K562 (cell line): ENCODE data around the gene GALR3. TPM values are rescaled to one million over a fixed set of nuclear protein-coding genes. Genes with fewer than 3 reads are reported as not detected.

Source experiments
- ATAC-seq: fragments of 200-7000 bp; cut with Tn5 transposase; 3 replicates; pipeline ENCODE4 v1.9.1; 2020; ENCODE audit warnings: moderate library complexity
- BruUV-seq: library from RNA; stranded (reverse); fragments of 400-500 nt; replicated peaks from 2 replicates; lab custom pipeline; 2021; lab: Mats Ljungman, UMichigan
- CTCF ChIA-PET: fragments of 300-600 bp; formaldehyde crosslinking; extraction: SDS; loops from one replicate; lab custom pipeline; 2021; ENCODE audit warnings: low intra/inter-chr PET ratio; lab: Yijun Ruan, JAX
- POLR2A ChIA-PET: fragments of 300-600, 350-650 bp; sonication (Branson Sonifier 250); formaldehyde crosslinking; extraction: SDS; loops from one replicate; lab custom pipeline; 2021; ENCODE audit warnings: antibody characterized with exemption, inconsistent platforms; lab: Yijun Ruan, JAX
- DNase-seq, 4 experiments: peaks; one replicate each; pipeline versions ENCODE4 v3.0.0 to v3.0.0-alpha.2; 2011 to 2018; ENCODE audit warnings: low spot score in 3 of 4, mixed read lengths in 3 of 4; ENCODE audit errors: extremely low read depth in 1 of 4
- FAIRE-seq: peaks from 2 replicates; lab custom pipeline; 2011; peaks lifted over from hg19 to GRCh38; lab: Jason Lieb, UNC
- H2AFZ ChIP-seq: 2 replicates; pipeline ENCODE4 v1.6.0; 2011; ENCODE audit warnings: low read depth, low read length, control low read depth, inconsistent platforms
- H3K27ac ChIP-seq: fragments of 200-600 bp; 3 replicates; pipeline ENCODE4 v1.8.0; 2011; ENCODE audit warnings: low read depth, mild to moderate bottlenecking, control low read depth, inconsistent platforms, low read length, moderate library complexity, mixed read lengths; ENCODE audit errors: extremely low read depth
- H3K27me3 ChIP-seq, 2 experiments: fragments of 300-600 bp in 1 of 2; 2 replicates in 1 of 2; 3 replicates in 1 of 2; pipeline versions ENCODE4 v1.6.0 to v1.8.0; 2011; ENCODE audit warnings: inconsistent platforms in 2 of 2, low read length in 2 of 2, mild to moderate bottlenecking in 1 of 2, mixed read lengths in 1 of 2, moderate library complexity in 1 of 2; ENCODE audit not compliant: control insufficient read depth in 2 of 2, insufficient read depth in 2 of 2
- H3K36me3 ChIP-seq: fragments of 300-600 bp; 3 replicates; pipeline ENCODE4 v1.8.0; 2011; ENCODE audit warnings: mild to moderate bottlenecking, low read length, inconsistent platforms; ENCODE audit not compliant: control insufficient read depth, insufficient read depth
- H3K4me1 ChIP-seq, 2 experiments: fragments of 200-600 bp in 1 of 2; replicated peaks in 1 of 2; 2 replicates in 1 of 2; 3 replicates in 1 of 2; pipeline versions ENCODE4 v1.5.1 to v1.8.0; 2011; ENCODE audit warnings: inconsistent platforms in 2 of 2, low read length in 2 of 2, mild to moderate bottlenecking in 1 of 2, mixed read lengths in 1 of 2, moderate library complexity in 1 of 2; ENCODE audit not compliant: control insufficient read depth in 2 of 2, insufficient read depth in 2 of 2
- H3K4me2 ChIP-seq: 2 replicates; pipeline ENCODE4 v1.6.1; 2011; ENCODE audit warnings: low read length, control low read depth, inconsistent platforms, mixed read lengths; ENCODE audit not compliant: insufficient read depth
- H3K4me3 ChIP-seq: fragments of 200-600 bp; sonication (generic), shearing (Covaris generic); 2 replicates; pipeline ENCODE4 v1.5.1; 2016; ENCODE audit warnings: control low read depth, inconsistent platforms
- H3K79me2 ChIP-seq: fragments of 200-600 bp; 3 replicates; pipeline ENCODE4 v1.8.0; 2011; ENCODE audit warnings: low read length, inconsistent platforms; ENCODE audit not compliant: control insufficient read depth, insufficient read depth
- H3K9ac ChIP-seq, 2 experiments: 2 replicates each; pipeline versions ENCODE4 v1.6.0 to v1.6.1; 2011; ENCODE audit warnings: low read depth in 2 of 2, low read length in 2 of 2, control low read depth in 1 of 2, inconsistent platforms in 1 of 2, mild to moderate bottlenecking in 1 of 2, mixed read lengths in 1 of 2; ENCODE audit not compliant: insufficient read depth in 1 of 2
- H3K9me1 ChIP-seq: one replicate; pipeline ENCODE4 v1.6.0; 2011; ENCODE audit warnings: inconsistent platforms, mild to moderate bottlenecking, low read length, moderate library complexity; ENCODE audit not compliant: control insufficient read depth, insufficient read depth
- H3K9me3 ChIP-seq: replicated peaks from 2 replicates; pipeline ENCODE4 v1.5.1; 2011; ENCODE audit warnings: low read depth, low read length, inconsistent platforms; ENCODE audit not compliant: control insufficient read depth, insufficient read depth
- H4K20me1 ChIP-seq: replicated peaks from 2 replicates; pipeline ENCODE4 v1.6.1; 2011; ENCODE audit warnings: low read length, inconsistent platforms, mixed read lengths; ENCODE audit not compliant: control insufficient read depth, insufficient read depth
- BRF1 ChIP-seq: IDR thresholded peaks from 3 replicates; pipeline ENCODE4 v1.6.1; 2011; ENCODE audit warnings: borderline replicate concordance, mild to moderate bottlenecking; ENCODE audit not compliant: insufficient read length; ENCODE audit errors: extremely low read depth
- CBX1 ChIP-seq: sonication (generic); IDR thresholded peaks from 2 replicates; pipeline ENCODE4 v1.6.1; 2016; ENCODE audit warnings: antibody characterized with exemption, low read depth, mild to moderate bottlenecking
- CHD2 ChIP-seq: IDR thresholded peaks from 2 replicates; pipeline ENCODE4 v1.6.1; 2011; ENCODE audit warnings: low read depth, low read length
- DDX20 ChIP-seq: fragments of 450-650 bp; IDR thresholded peaks from 2 replicates; pipeline ENCODE4 v1.6.1; 2016; ENCODE audit warnings: missing genetic modification characterization, low read depth, mild to moderate bottlenecking, missing compliant biosample characterization, moderate library complexity
- FOXP1 ChIP-seq: sonication (generic); formaldehyde crosslinking; IDR thresholded peaks from 2 replicates; pipeline ENCODE4 v1.8.0; 2022; ENCODE audit warnings: mild to moderate bottlenecking, missing genetic modification reagents
- KLF13 ChIP-seq: fragments of 450-650 bp; IDR thresholded peaks from 2 replicates; pipeline ENCODE4 v1.6.1; 2016; ENCODE audit warnings: missing genetic modification characterization, low read depth, mild to moderate bottlenecking, missing compliant biosample characterization, moderate library complexity, borderline replicate concordance
- NR1H2 ChIP-seq: sonication (generic); formaldehyde crosslinking; IDR thresholded peaks from 2 replicates; pipeline ENCODE4 v1.4.0; 2020; ENCODE audit warnings: mild to moderate bottlenecking, missing genetic modification reagents
- RAD21 ChIP-seq, 2 experiments: fragments of 250-450 bp in 1 of 2; fragments of 450-650 bp in 1 of 2; sonication (Bioruptor Pico) in 1 of 2; formaldehyde crosslinking in 1 of 2; IDR thresholded peaks in 1 of 2; conservative IDR thresholded peaks in 1 of 2; 2 replicates each; pipeline versions ENCODE4 v1.4.0 to v1.8.0; 2020 to 2022; ENCODE audit warnings: mild to moderate bottlenecking in 2 of 2, moderate library complexity in 1 of 2
- SMAD2 ChIP-seq: fragments of 150-350 bp; IDR thresholded peaks from 2 replicates; pipeline ENCODE4 v1.6.1; 2014; ENCODE audit warnings: low read depth, mild to moderate bottlenecking, low read length
- SUPT5H ChIP-seq: fragments of 450-650 bp; IDR thresholded peaks from 2 replicates; pipeline ENCODE4 v1.6.1; 2016
- ZFP1 ChIP-seq: fragments of 450-650 bp; formaldehyde crosslinking; IDR thresholded peaks from 2 replicates; pipeline ENCODE4 v1.4.0; 2020; ENCODE audit warnings: mild to moderate bottlenecking, mixed read lengths
- ZFP30 ChIP-seq: fragments of 250-450 bp; sonication (Bioruptor Pico); IDR thresholded peaks from 2 replicates; pipeline ENCODE4 v1.8.0; 2022; ENCODE audit warnings: moderate library complexity, mild to moderate bottlenecking, inconsistent platforms, borderline replicate concordance
- ZNF277 ChIP-seq: fragments of 250-450 bp; sonication (Bioruptor Pico); IDR thresholded peaks from 2 replicates; pipeline ENCODE4 v1.8.0; 2022; ENCODE audit warnings: inconsistent platforms, mild to moderate bottlenecking, moderate library complexity, borderline replicate concordance
- ZNF717 ChIP-seq: fragments of 250-450 bp; sonication (Bioruptor Pico); IDR thresholded peaks from 2 replicates; pipeline ENCODE4 v1.5.0; 2021
- ZNF764 ChIP-seq: fragments of 250-450 bp; sonication (Bioruptor Pico); IDR thresholded peaks from 2 replicates; pipeline ENCODE4 v1.4.0; 2020; ENCODE audit warnings: low read depth, mild to moderate bottlenecking, moderate library complexity
- ZNF830 ChIP-seq: fragments of 250-450 bp; sonication (Bioruptor Pico); IDR thresholded peaks from 2 replicates; pipeline ENCODE4 v1.5.0; 2021; ENCODE audit warnings: mild to moderate bottlenecking
- WGBS: fragments of 100-300 bp; shearing (Covaris generic); methylation state at CpG from one replicate; pipeline ENCODE4 v1.1.6; 2016; ENCODE audit warnings: low coverage, mixed read lengths; ENCODE audit not compliant: insufficient coverage; ENCODE audit errors: missing lambda C conversion rate; 5-methylcytosine and 5-hydroxymethylcytosine counted together
- in situ Hi-C: fragments of 300-500 bp; cut with MboI; formaldehyde crosslinking; loops from 4 replicates; pipeline ENCODE4 v1.15.0; 2018; ENCODE audit warnings: inconsistent platforms, mixed read lengths
- intact Hi-C: fragments of 100-400 bp; cut with micrococcal nuclease; formaldehyde crosslinking; loops from 2 replicates; pipeline ENCODE4 v1.14.2; 2022
- polyA plus RNA-seq, 8 experiments: library from polyadenylated mRNA; depleted of rRNA in 4 of 8; stranded (reverse) in 5 of 8; unstranded in 3 of 8; fragments of >200 nt; fragmentation: Nextera tagmentation in 2 of 8; fragmentation: Illumina TruSeq in 1 of 8; extraction: Ambion mirVana in 2 of 8; extraction: Trizol in 1 of 8; gene quantifications; 2 replicates each; pipeline versions ENCODE4 v1.2.1 to v1.2.3, GENCODE V29; 2011 to 2014; ENCODE audit warnings: inconsistent platforms in 1 of 8, missing spikeins in 1 of 8
- total RNA-seq, 7 experiments: library from RNA; depleted of rRNA in 6 of 7; stranded (reverse); fragments of >200 nt in 6 of 7; fragmentation: Illumina TruSeq in 2 of 7; extraction: Trizol in 2 of 7; gene quantifications; 2 replicates each; pipeline versions ENCODE4 v1.2.1 to v1.2.3, GENCODE V29; 2011 to 2021; ENCODE audit warnings: low replicate concordance in 1 of 7
- TF ChIP-seq, protein P1 (sequence below): IDR thresholded peaks from 2 replicates; pipeline ENCODE4 v1.6.1; 2011; ENCODE audit warnings: borderline replicate concordance, low read depth, mild to moderate bottlenecking, moderate library complexity, low read length; ENCODE audit not compliant: insufficient read depth, poor library complexity, severe bottlenecking
- TF ChIP-seq, protein P2 (sequence below): fragments of 250-450 bp; sonication (Bioruptor Pico); IDR thresholded peaks from 2 replicates; pipeline ENCODE4 v1.4.0; 2020; ENCODE audit warnings: borderline replicate concordance

GALR3 gene
- total and polyA plus RNA-seq, 9 of the 15 experiments (the other 6 are each of a cell fraction or from before 2014, with no cell fraction given) = 0.13 TPM; not detected in 8

DNA sequence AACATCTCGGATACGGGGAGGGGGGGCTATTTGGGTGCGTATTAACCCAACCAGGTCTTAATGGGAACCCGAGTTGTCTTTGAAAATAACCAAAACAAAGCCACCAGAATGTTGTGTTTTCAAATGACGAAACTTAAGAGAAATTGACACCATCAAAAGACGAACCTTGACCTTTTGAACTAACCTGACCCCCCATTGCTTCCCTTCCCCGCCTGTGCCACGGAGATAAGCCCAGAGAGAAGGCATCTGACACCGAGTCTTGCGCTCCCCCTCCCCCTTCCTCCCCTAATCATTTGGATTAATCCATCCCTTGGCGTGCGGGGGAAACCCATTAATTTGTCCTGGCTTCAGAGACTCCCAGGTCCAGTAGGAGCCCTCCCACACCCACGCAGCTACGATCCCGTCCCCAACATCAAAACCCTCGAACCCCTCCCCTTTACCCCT, 20.0 kb upstream of the GALR3 start:
- no peaks in the 10 kb centered on the region for H3K9me3 ChIP-seq
- in situ Hi-C loops (no loop called here), intact Hi-C loops (loop anchor here (2.0 kb wide), 1 partner anchor 46 kb away; the partner anchor contains the start of gene EIF3L)
- no peaks in the 10 kb centered on the region for H3K36me3 ChIP-seq
- BruUV-seq = no TSS peak
- H3K27me3 ChIP-seq = no peaks in the 10 kb centered on the region
- H3K4me1 ChIP-seq = peaks cover 27 to 49% of the 10 kb centered on the region in 2 experiments
- H3K4me3 ChIP-seq = peak overlapping the region; percentile 42
- FAIRE-seq (peak; percentile 99), DNase-seq (peak; percentile 86 to 93 (median 89)), ATAC-seq (peak; percentile 33)
- POLR2A ChIA-PET = interaction anchor here (0.5 to 1.3 kb wide), 3 partner anchors 12 to 148 kb away, joined by 3 to 4 read pairs (median 3); no protein-coding TSS in a partner anchor
- peak overlapping the region; percentile 75 for H2AFZ ChIP-seq
- H3K79me2 ChIP-seq = peaks cover 5% of the 10 kb centered on the region
- no peaks in the 10 kb centered on the region for H3K9me1 ChIP-seq
- 0% methylated on average over 9 of the region's 16 CpGs for WGBS
- CTCF ChIA-PET = no interaction called here
- H3K9ac ChIP-seq = peak overlapping the region in 1 of 2 experiments; percentile 80; a peak in 3 of 4 replicates
- H4K20me1 ChIP-seq = no peaks in the 10 kb centered on the region
- peak overlapping the region; percentile 73 for H3K4me2 ChIP-seq
- peak overlapping the region; percentile 83 for H3K27ac ChIP-seq
- no peak for TF ChIP-seq DDX20 (tag)
- TF ChIP-seq, protein P1, sequence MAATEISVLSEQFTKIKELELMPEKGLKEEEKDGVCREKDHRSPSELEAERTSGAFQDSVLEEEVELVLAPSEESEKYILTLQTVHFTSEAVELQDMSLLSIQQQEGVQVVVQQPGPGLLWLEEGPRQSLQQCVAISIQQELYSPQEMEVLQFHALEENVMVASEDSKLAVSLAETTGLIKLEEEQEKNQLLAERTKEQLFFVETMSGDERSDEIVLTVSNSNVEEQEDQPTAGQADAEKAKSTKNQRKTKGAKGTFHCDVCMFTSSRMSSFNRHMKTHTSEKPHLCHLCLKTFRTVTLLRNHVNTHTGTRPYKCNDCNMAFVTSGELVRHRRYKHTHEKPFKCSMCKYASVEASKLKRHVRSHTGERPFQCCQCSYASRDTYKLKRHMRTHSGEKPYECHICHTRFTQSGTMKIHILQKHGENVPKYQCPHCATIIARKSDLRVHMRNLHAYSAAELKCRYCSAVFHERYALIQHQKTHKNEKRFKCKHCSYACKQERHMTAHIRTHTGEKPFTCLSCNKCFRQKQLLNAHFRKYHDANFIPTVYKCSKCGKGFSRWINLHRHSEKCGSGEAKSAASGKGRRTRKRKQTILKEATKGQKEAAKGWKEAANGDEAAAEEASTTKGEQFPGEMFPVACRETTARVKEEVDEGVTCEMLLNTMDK = no peak
- no peak for TF ChIP-seq BRF1
- no peak for TF ChIP-seq ZNF830 (CRISPR knock-in tag)
- TF ChIP-seq CBX1 = no peak
- TF ChIP-seq KLF13 (tag) = no peak
- no peak for TF ChIP-seq ZFP30
- peak in 1 of 2 experiments; percentile 4; a peak in 1 of 4 replicates for TF ChIP-seq RAD21 (CRISPR knock-in tag; conservative IDR thresholded peaks at IDR 0.05 in 1 of 2, IDR thresholded peaks at IDR 0.05 in 1 of 2)
- TF ChIP-seq ZNF764 (CRISPR knock-in tag) = no peak
- no peak for TF ChIP-seq SUPT5H
- TF ChIP-seq ZFP1 = no peak
- TF ChIP-seq, protein P2, sequence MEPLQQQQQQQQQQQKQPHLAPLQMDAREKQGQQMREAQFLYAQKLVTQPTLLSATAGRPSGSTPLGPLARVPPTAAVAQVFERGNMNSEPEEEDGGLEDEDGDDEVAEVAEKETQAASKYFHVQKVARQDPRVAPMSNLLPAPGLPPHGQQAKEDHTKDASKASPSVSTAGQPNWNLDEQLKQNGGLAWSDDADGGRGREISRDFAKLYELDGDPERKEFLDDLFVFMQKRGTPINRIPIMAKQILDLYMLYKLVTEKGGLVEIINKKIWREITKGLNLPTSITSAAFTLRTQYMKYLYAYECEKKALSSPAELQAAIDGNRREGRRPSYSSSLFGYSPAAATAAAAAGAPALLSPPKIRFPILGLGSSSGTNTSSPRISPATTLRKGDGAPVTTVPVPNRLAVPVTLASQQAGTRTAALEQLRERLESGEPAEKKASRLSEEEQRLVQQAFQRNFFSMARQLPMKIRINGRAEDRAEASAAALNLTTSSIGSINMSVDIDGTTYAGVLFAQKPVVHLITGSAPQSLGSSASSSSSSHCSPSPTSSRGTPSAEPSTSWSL (CRISPR knock-in tag) = no peak
- 0 out of 2 replicates have a peak, but pooled peaks have one; percentile 39 for TF ChIP-seq FOXP1
- TF ChIP-seq SMAD2 = no peak
- no peak for TF ChIP-seq ZNF277 (CRISPR knock-in tag)
- peak; percentile 53 for TF ChIP-seq CHD2
- no peak for TF ChIP-seq NR1H2 (CRISPR knock-in tag)
- TF ChIP-seq ZNF717 (CRISPR knock-in tag) = no peak
